ENCODE results near the gene EPB41L3.

DNA sequence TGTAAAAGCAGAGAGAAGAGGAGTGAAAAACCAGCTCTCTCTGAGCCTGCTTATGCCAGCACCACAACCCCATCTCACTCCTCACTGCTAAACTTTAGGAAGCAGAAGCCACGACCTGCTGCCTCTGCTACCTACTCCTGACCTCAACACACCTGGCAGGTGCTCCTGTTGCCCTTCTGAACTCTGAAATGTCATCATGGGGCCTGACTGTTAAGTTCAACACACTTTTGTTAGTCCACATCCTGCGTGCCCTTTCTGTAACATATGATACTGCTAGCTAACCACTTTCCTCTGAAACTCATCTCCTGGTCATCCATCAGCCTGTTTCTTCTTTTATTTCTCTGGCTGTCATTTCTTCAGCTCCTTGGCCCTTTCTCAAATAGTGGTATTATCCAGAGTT is 118.1 kb downstream of the EPB41L3 start:
- TF ChIP-seq, protein P1, sequence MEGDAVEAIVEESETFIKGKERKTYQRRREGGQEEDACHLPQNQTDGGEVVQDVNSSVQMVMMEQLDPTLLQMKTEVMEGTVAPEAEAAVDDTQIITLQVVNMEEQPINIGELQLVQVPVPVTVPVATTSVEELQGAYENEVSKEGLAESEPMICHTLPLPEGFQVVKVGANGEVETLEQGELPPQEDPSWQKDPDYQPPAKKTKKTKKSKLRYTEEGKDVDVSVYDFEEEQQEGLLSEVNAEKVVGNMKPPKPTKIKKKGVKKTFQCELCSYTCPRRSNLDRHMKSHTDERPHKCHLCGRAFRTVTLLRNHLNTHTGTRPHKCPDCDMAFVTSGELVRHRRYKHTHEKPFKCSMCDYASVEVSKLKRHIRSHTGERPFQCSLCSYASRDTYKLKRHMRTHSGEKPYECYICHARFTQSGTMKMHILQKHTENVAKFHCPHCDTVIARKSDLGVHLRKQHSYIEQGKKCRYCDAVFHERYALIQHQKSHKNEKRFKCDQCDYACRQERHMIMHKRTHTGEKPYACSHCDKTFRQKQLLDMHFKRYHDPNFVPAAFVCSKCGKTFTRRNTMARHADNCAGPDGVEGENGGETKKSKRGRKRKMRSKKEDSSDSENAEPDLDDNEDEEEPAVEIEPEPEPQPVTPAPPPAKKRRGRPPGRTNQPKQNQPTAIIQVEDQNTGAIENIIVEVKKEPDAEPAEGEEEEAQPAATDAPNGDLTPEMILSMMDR (IDR thresholded peaks at IDR 0.05) = no peak
- TF ChIP-seq POLR2AphosphoS5 (IDR thresholded peaks at IDR 0.05) = no peak
- no peak for TF ChIP-seq EP300 (IDR thresholded peaks at IDR 0.05)
- no peak for TF ChIP-seq POLR2A (IDR thresholded peaks at IDR 0.05)

Measured in suprapubic skin (tissue), 4 donors.